ENCODE data around the gene NALF2.

NALF2 gene

GRCh38 chrX:69496183-69496582 lies 7.9 kb upstream of the NALF2 start:
- no peak for ATAC-seq (ENCODE audit: insufficient read depth, low read depth)
- no peaks in the 10 kb centered on the region for H3K9me3 ChIP-seq (ENCODE audit: insufficient read depth, low read length, severe bottlenecking)

GRCh38 chrX:69501429-69501828 lies 2.7 kb upstream of the NALF2 start:
- Histone ChIP-seq H3K9ac (ENCODE audit: low read depth, low read length) (no peak overlapping the region), H3K27me3 (ENCODE audit: insufficient read depth, low read length, poor library complexity) (no peaks in the 10 kb centered on the region), H3K27ac (ENCODE audit: low read length) (no peak overlapping the region), H3K4me2 (ENCODE audit: insufficient read depth, low read length) (no peak overlapping the region), H3K79me2 (ENCODE audit: insufficient read depth, low read length) (no peaks in the 10 kb centered on the region), H3K9me3 (ENCODE audit: insufficient read depth, low read length, severe bottlenecking) (no peaks in the 10 kb centered on the region), H3K36me3 (ENCODE audit: insufficient read depth, low read length) (no peaks in the 10 kb centered on the region), H4K20me1 (ENCODE audit: insufficient read depth, low read length) (no peaks in the 10 kb centered on the region), H3K4me1 (ENCODE audit: insufficient read depth, low read length) (no peaks in the 10 kb centered on the region), H3K4me3 (ENCODE audit: low read depth in 1 of 2, low read length in 2 of 2) (no peak overlapping the region), H2AFZ (ENCODE audit: low read depth, low read length) (no peak overlapping the region)
- no peak for DNase-seq
- TF ChIP-seq CTCF (IDR thresholded peaks at IDR 0.05; ENCODE audit: borderline replicate concordance, extremely low read depth, low read length, poor library complexity, severe bottlenecking) (no peak), EZH2 (IDR thresholded peaks at IDR 0.05; ENCODE audit: borderline replicate concordance, low read depth, low read length, severe bottlenecking) (no peak)
- ATAC-seq (ENCODE audit: insufficient read depth, low read depth): no peak

More at GRCh38 chrX:69496183-69496582, 7.9 kb upstream of the NALF2 start:
- no peaks in the 10 kb centered on the region for H3K27me3 ChIP-seq (ENCODE audit: insufficient read depth, low read length, poor library complexity)
- no peak overlapping the region for H3K9ac ChIP-seq (ENCODE audit: low read depth, low read length)
- H3K36me3 ChIP-seq (ENCODE audit: insufficient read depth, low read length): no peaks in the 10 kb centered on the region
- no peak overlapping the region for H3K27ac ChIP-seq (ENCODE audit: low read length)
- no peaks in the 10 kb centered on the region for H3K4me1 ChIP-seq (ENCODE audit: insufficient read depth, low read length)
- TF ChIP-seq EZH2 (IDR thresholded peaks at IDR 0.05; ENCODE audit: borderline replicate concordance, low read depth, low read length, severe bottlenecking) (no peak), CTCF (IDR thresholded peaks at IDR 0.05; ENCODE audit: borderline replicate concordance, extremely low read depth, low read length, poor library complexity, severe bottlenecking) (no peak)
- no peak overlapping the region for H3K4me3 ChIP-seq (ENCODE audit: low read depth in 1 of 2, low read length in 2 of 2)
- H2AFZ ChIP-seq (ENCODE audit: low read depth, low read length): no peak overlapping the region
- H3K4me2 ChIP-seq (ENCODE audit: insufficient read depth, low read length): no peak overlapping the region
- no peaks in the 10 kb centered on the region for H4K20me1 ChIP-seq (ENCODE audit: insufficient read depth, low read length)
- no peak for DNase-seq
- no peaks in the 10 kb centered on the region for H3K79me2 ChIP-seq (ENCODE audit: insufficient read depth, low read length)

GRCh38 chrX:69503228-69503781 lies 821 bp upstream of the NALF2 start:
- no peaks in the 10 kb centered on the region for H3K79me2 ChIP-seq (ENCODE audit: insufficient read depth, low read length)
- H3K9me3 ChIP-seq (ENCODE audit: insufficient read depth, low read length, severe bottlenecking): no peaks in the 10 kb centered on the region
- H3K27me3 ChIP-seq (ENCODE audit: insufficient read depth, low read length, poor library complexity): no peaks in the 10 kb centered on the region
- no peak for DNase-seq
- no peak overlapping the region for H3K4me3 ChIP-seq (ENCODE audit: low read depth in 1 of 2, low read length in 2 of 2)
- no peak overlapping the region for H2AFZ ChIP-seq (ENCODE audit: low read depth, low read length)
- ATAC-seq (ENCODE audit: insufficient read depth, low read depth): no peak
- H3K4me1 ChIP-seq (ENCODE audit: insufficient read depth, low read length): no peaks in the 10 kb centered on the region
- no peaks in the 10 kb centered on the region for H4K20me1 ChIP-seq (ENCODE audit: insufficient read depth, low read length)
- H3K27ac ChIP-seq (ENCODE audit: low read length): no peak overlapping the region
- no peak overlapping the region for H3K9ac ChIP-seq (ENCODE audit: low read depth, low read length)
- no peaks in the 10 kb centered on the region for H3K36me3 ChIP-seq (ENCODE audit: insufficient read depth, low read length)
- no peak overlapping the region for H3K4me2 ChIP-seq (ENCODE audit: insufficient read depth, low read length)
- TF ChIP-seq EZH2 (IDR thresholded peaks at IDR 0.05; ENCODE audit: borderline replicate concordance, low read depth, low read length, severe bottlenecking): no peak
- TF ChIP-seq CTCF (IDR thresholded peaks at IDR 0.05; ENCODE audit: borderline replicate concordance, extremely low read depth, low read length, poor library complexity, severe bottlenecking): no peak

Data from DND-41 (cell line).